ENCODE measurements around the gene TERT. TPM values are rescaled to one million over a fixed set of nuclear protein-coding genes. Genes with fewer than 3 reads are reported as not detected.

The TERT gene
- total and polyA plus RNA-seq, 2 of the 8 experiments (the other 6 are each of a cell fraction or from before 2014, with no cell fraction given) = 13.1 to 23.1 TPM

GRCh38 chr5:1342268-1342667, 47.4 kb upstream of the TERT start:
- peaks cover 5% of the 10 kb centered on the region; the same call in 1 of the 2 replicates for H3K23me2 ChIP-seq (ENCODE audit: low read depth, low read length)
- H2BK12ac ChIP-seq (ENCODE audit: low read depth, low read length) = no peak overlapping the region
- no peak overlapping the region for H3K56ac ChIP-seq (replicated peaks; ENCODE audit: insufficient read length, low read depth, low read length)
- ChIA-PET POLR2A (ENCODE audit: partially characterized antibody) (interaction anchor here (0.7 kb wide), 1 partner anchor 43 kb away, joined by 3 read pairs; no protein-coding TSS in a partner anchor), CTCF (ENCODE audit: partially characterized antibody) (interaction anchor here (0.7 to 1.5 kb wide), 4 partner anchors 12 to 38 kb away, joined by 3 to 4 read pairs (median 4); no protein-coding TSS in a partner anchor)
- peaks cover 5 to 22% of the 10 kb centered on the region in 2 experiments for H4K20me1 ChIP-seq (replicated peaks in 1 of 2; ENCODE audit: control insufficient read depth in 1 of 2, insufficient read depth in 2 of 2, low read length in 2 of 2)
- TF ChIP-seq ATF2 (IDR thresholded peaks at IDR 0.05; ENCODE audit: low read length) (no peak), ZNF274 (IDR thresholded peaks at IDR 0.05; ENCODE audit: borderline replicate concordance, extremely low read depth, low read length) (no peak), NRF1 (IDR thresholded peaks at IDR 0.05; ENCODE audit: low read depth, low read length) (no peak), KDM5A (IDR thresholded peaks at IDR 0.05; ENCODE audit: low read length) (no peak), BCL11A (IDR thresholded peaks at IDR 0.05; ENCODE audit: low read depth in 2 of 2, low read length in 2 of 2) (no peak), KDM1A (IDR thresholded peaks at IDR 0.05; ENCODE audit: borderline replicate concordance, low read length) (no peak), POU5F1 (IDR thresholded peaks at IDR 0.05; ENCODE audit: low read depth, low read length) (no peak), POLR2A (IDR thresholded peaks at IDR 0.05; ENCODE audit: control extremely low read depth in 1 of 2, low read depth in 2 of 2, low read length in 2 of 2) (no peak), SAP30 (IDR thresholded peaks at IDR 0.05; ENCODE audit: insufficient read depth, insufficient replicate concordance, low read length) (no peak), EGR1 (IDR thresholded peaks at IDR 0.05; ENCODE audit: borderline replicate concordance, low read depth, low read length) (no peak), SUZ12 (IDR thresholded peaks at IDR 0.05; ENCODE audit: low read length) (no peak), BACH1 (IDR thresholded peaks at IDR 0.05; ENCODE audit: low read length) (no peak), CEBPB (IDR thresholded peaks at IDR 0.05; ENCODE audit: low read depth, low read length) (no peak)
- H3K79me1 ChIP-seq (ENCODE audit: low read depth, low read length) = peaks cover 5% of the 10 kb centered on the region; the same call in 1 of the 2 replicates
- no peak overlapping the region for H2AK5ac ChIP-seq (ENCODE audit: low read depth, low read length)
- H3K14ac ChIP-seq (ENCODE audit: insufficient read length) = no peak overlapping the region
- H4K5ac ChIP-seq (ENCODE audit: insufficient read length, low read depth, low read length) = no peak overlapping the region
- no peak overlapping the region for H3K4me2 ChIP-seq (ENCODE audit: insufficient read depth in 1 of 2, low read depth in 2 of 2, low read length in 2 of 2)
- H3K27me3 ChIP-seq (replicated peaks in 1 of 4; ENCODE audit: control insufficient read depth in 3 of 4, extremely low read depth in 1 of 4, insufficient read depth in 3 of 4, low read length in 3 of 4) = no peaks in the 10 kb centered on the region
- no peak overlapping the region for H3K18ac ChIP-seq (ENCODE audit: extremely low read depth, low read length)
- no peak overlapping the region for H3K9ac ChIP-seq (replicated peaks in 1 of 4; ENCODE audit: extremely low read depth in 1 of 4, low read depth in 3 of 4, low read length in 3 of 4)
- no peak overlapping the region for H3K27ac ChIP-seq (ENCODE audit: low read depth, low read length)
- H3K4me1 ChIP-seq (replicated peaks in 1 of 4; ENCODE audit: control insufficient read depth in 3 of 4, insufficient read depth in 4 of 4, low read length in 3 of 4) = peaks cover 0 to 12% (median 1%) of the 10 kb centered on the region in 4 experiments; a peak in 4 of 7 replicates
- no peak for FAIRE-seq
- no peak overlapping the region for H2BK20ac ChIP-seq (ENCODE audit: low read length)
- H3K9me3 ChIP-seq (ENCODE audit: insufficient read depth in 2 of 2, low read depth in 1 of 2, low read length in 1 of 2) = no peaks in the 10 kb centered on the region
- H3K36me3 ChIP-seq (ENCODE audit: control insufficient read depth in 2 of 4, insufficient read depth in 4 of 4, low read length in 3 of 4) = peaks cover 26 to 42% (median 33%) of the 10 kb centered on the region in 4 experiments
- H3K4ac ChIP-seq (replicated peaks; ENCODE audit: insufficient read length, low read depth, low read length) = no peak overlapping the region
- no peak overlapping the region for H2BK15ac ChIP-seq (ENCODE audit: low read length)
- no peak overlapping the region for H3K4me3 ChIP-seq (ENCODE audit: extremely low read depth in 1 of 4, insufficient read depth in 2 of 4, low read depth in 3 of 4, low read length in 4 of 4)
- H4K8ac ChIP-seq (ENCODE audit: extremely low read depth, insufficient read depth, low read length) = no peak overlapping the region
- H4K91ac ChIP-seq (replicated peaks; ENCODE audit: insufficient read length, low read length) = no peak overlapping the region
- no peak overlapping the region for H2AFZ ChIP-seq (ENCODE audit: low read length)
- no peak for DNase-seq (ENCODE audit: low read depth in 1 of 2, low spot score in 2 of 2)
- H2BK5ac ChIP-seq (ENCODE audit: low read depth, low read length) = no peak overlapping the region
- H3K79me2 ChIP-seq (ENCODE audit: control insufficient read depth in 1 of 2, insufficient read depth in 2 of 2, low read length in 2 of 2) = peaks cover 0 to 14% of the 10 kb centered on the region in 2 experiments; a peak in 2 of 4 replicates
- H3K23ac ChIP-seq (ENCODE audit: insufficient read length) = no peak overlapping the region
- WGBS, 2 experiments (ENCODE audit: extremely low coverage in 1 of 2, insufficient coverage in 1 of 2, insufficient read length in 1 of 2, insufficient replicate concordance in 2 of 2, low coverage in 1 of 2, low lambda C conversion rate in 2 of 2, missing lambda C conversion rate in 1 of 2) = 91% methylated on average over 12 of the region's 12 CpGs; no CpG with 5 or more reads in 1 of the 2 experiments
- no peak overlapping the region for H2BK120ac ChIP-seq (replicated peaks; ENCODE audit: low read depth, low read length)
